IPS-18a (cell line): ENCODE measurements around the gene TINAGL1.
A peak's percentile ranks its signal among the peaks of the same experiment; 100 is the strongest.

Experiments
- H3K27ac ChIP-seq: one replicate; pipeline ENCODE4 v1.5.1; 2013; ENCODE audit warnings: low read length
- H3K27me3 ChIP-seq: one replicate; pipeline ENCODE4 v1.6.1; 2013; ENCODE audit warnings: mild to moderate bottlenecking, low read length; ENCODE audit not compliant: control insufficient read depth, insufficient read depth
- H3K36me3 ChIP-seq: one replicate; pipeline ENCODE4 v1.6.1; 2013; ENCODE audit warnings: low read depth, low read length; ENCODE audit not compliant: control insufficient read depth
- H3K4me1 ChIP-seq: one replicate; pipeline ENCODE4 v1.6.1; 2013; ENCODE audit warnings: low read depth, low read length; ENCODE audit not compliant: control insufficient read depth
- H3K4me3 ChIP-seq: one replicate; pipeline ENCODE4 v1.5.1; 2013; ENCODE audit warnings: low read length
- H3K9ac ChIP-seq: one replicate; pipeline ENCODE4 v1.6.1; 2013; ENCODE audit warnings: mild to moderate bottlenecking, low read length, moderate library complexity
- H3K9me3 ChIP-seq: one replicate; pipeline ENCODE4 v1.6.1; 2013; ENCODE audit warnings: low read depth, low read length; ENCODE audit not compliant: control insufficient read depth

TINAGL1 gene

GRCh38 chr1:31549809-31550620 lies 26.3 kb upstream of the TINAGL1 start:
- Histone ChIP-seq H3K4me1 (peaks cover 3% of the 10 kb centered on the region), H3K9ac (peak overlapping the region; percentile 36), H3K36me3 (no peaks in the 10 kb centered on the region), H3K27me3 (no peaks in the 10 kb centered on the region), H3K27ac (no peak overlapping the region), H3K9me3 (no peaks in the 10 kb centered on the region), H3K4me3 (peak overlapping the region; percentile 71)

- no peaks in the 10 kb centered on the region for H3K27me3 ChIP-seq
- no peaks in the 10 kb centered on the region for H3K36me3 ChIP-seq
- no peak overlapping the region for H3K4me3 ChIP-seq
- H3K4me1 ChIP-seq, result peaks cover 3% of the 10 kb centered on the region
- no peak overlapping the region for H3K27ac ChIP-seq
- no peak overlapping the region for H3K9ac ChIP-seq
- H3K9me3 ChIP-seq, result no peaks in the 10 kb centered on the region
Observed at GRCh38 chr1:31551208-31551607, 25.1 kb upstream of the TINAGL1 start.

GRCh38 chr1:31552489-31552888 lies 23.8 kb upstream of the TINAGL1 start:
- no peak overlapping the region for H3K4me3 ChIP-seq
- no peaks in the 10 kb centered on the region for H3K36me3 ChIP-seq
- H3K27me3 ChIP-seq, result no peaks in the 10 kb centered on the region
- no peaks in the 10 kb centered on the region for H3K9me3 ChIP-seq
- H3K9ac ChIP-seq, result no peak overlapping the region
- H3K27ac ChIP-seq, result no peak overlapping the region
- peaks cover 3% of the 10 kb centered on the region for H3K4me1 ChIP-seq

- Histone ChIP-seq H3K4me1 (no peaks in the 10 kb centered on the region), H3K27ac (no peak overlapping the region), H3K9ac (no peak overlapping the region), H3K36me3 (no peaks in the 10 kb centered on the region), H3K27me3 (no peaks in the 10 kb centered on the region), H3K4me3 (no peak overlapping the region), H3K9me3 (no peaks in the 10 kb centered on the region)
Observed at GRCh38 chr1:31556481-31557006, 19.8 kb upstream of the TINAGL1 start.

- Histone ChIP-seq H3K9me3 (no peaks in the 10 kb centered on the region), H3K4me3 (no peak overlapping the region), H3K27me3 (no peaks in the 10 kb centered on the region), H3K27ac (no peak overlapping the region), H3K36me3 (no peaks in the 10 kb centered on the region), H3K9ac (no peak overlapping the region), H3K4me1 (no peaks in the 10 kb centered on the region)
Observed at GRCh38 chr1:31559715-31560114, 16.6 kb upstream of the TINAGL1 start.

GRCh38 chr1:31560394-31560793 lies 15.9 kb upstream of the TINAGL1 start:
- no peaks in the 10 kb centered on the region for H3K27me3 ChIP-seq
- H3K9me3 ChIP-seq, result no peaks in the 10 kb centered on the region
- no peaks in the 10 kb centered on the region for H3K36me3 ChIP-seq
- H3K4me3 ChIP-seq, result no peak overlapping the region
- no peaks in the 10 kb centered on the region for H3K4me1 ChIP-seq
- no peak overlapping the region for H3K9ac ChIP-seq
- no peak overlapping the region for H3K27ac ChIP-seq

GRCh38 chr1:31562707-31563360 lies 13.5 kb upstream of the TINAGL1 start:
- Histone ChIP-seq H3K27ac (no peak overlapping the region), H3K9me3 (no peaks in the 10 kb centered on the region), H3K4me1 (no peaks in the 10 kb centered on the region), H3K27me3 (no peaks in the 10 kb centered on the region), H3K9ac (no peak overlapping the region), H3K36me3 (no peaks in the 10 kb centered on the region), H3K4me3 (no peak overlapping the region)

GRCh38 chr1:31564606-31564989 lies 11.7 kb upstream of the TINAGL1 start:
- Histone ChIP-seq H3K9me3 (no peaks in the 10 kb centered on the region), H3K4me1 (no peaks in the 10 kb centered on the region), H3K4me3 (no peak overlapping the region), H3K36me3 (no peaks in the 10 kb centered on the region), H3K27ac (no peak overlapping the region), H3K27me3 (no peaks in the 10 kb centered on the region), H3K9ac (peak overlapping the region; percentile 4)

GRCh38 chr1:31567956-31568570 lies 8.3 kb upstream of the TINAGL1 start:
- no peaks in the 10 kb centered on the region for H3K36me3 ChIP-seq
- no peak overlapping the region for H3K4me3 ChIP-seq
- H3K27me3 ChIP-seq, result no peaks in the 10 kb centered on the region
- no peaks in the 10 kb centered on the region for H3K9me3 ChIP-seq
- no peak overlapping the region for H3K9ac ChIP-seq
- no peak overlapping the region for H3K27ac ChIP-seq
- H3K4me1 ChIP-seq, result no peaks in the 10 kb centered on the region

GRCh38 chr1:31568895-31569595 lies 7.3 kb upstream of the TINAGL1 start:
- no peak overlapping the region for H3K4me3 ChIP-seq
- H3K27me3 ChIP-seq, result no peaks in the 10 kb centered on the region
- H3K9me3 ChIP-seq, result no peaks in the 10 kb centered on the region
- H3K36me3 ChIP-seq, result no peaks in the 10 kb centered on the region
- no peaks in the 10 kb centered on the region for H3K4me1 ChIP-seq
- no peak overlapping the region for H3K9ac ChIP-seq
- no peak overlapping the region for H3K27ac ChIP-seq

GRCh38 chr1:31569596-31570173 lies 6.6 kb upstream of the TINAGL1 start:
- H3K4me1 ChIP-seq, result no peaks in the 10 kb centered on the region
- no peaks in the 10 kb centered on the region for H3K9me3 ChIP-seq
- H3K4me3 ChIP-seq, result no peak overlapping the region
- H3K27ac ChIP-seq, result no peak overlapping the region
- no peaks in the 10 kb centered on the region for H3K36me3 ChIP-seq
- no peak overlapping the region for H3K9ac ChIP-seq
- H3K27me3 ChIP-seq, result no peaks in the 10 kb centered on the region
